Measurements from ENCODE around the gene PHACTR3. TPM values are rescaled to one million over a fixed set of nuclear protein-coding genes. Genes with fewer than 3 reads are reported as not detected.

The PHACTR3 gene
- total and polyA plus RNA-seq, 2 donors (not counting 3 experiments of a cell fraction or from before 2014, with no cell fraction given): not detected

- dilution Hi-C loops (cut with MboI; ENCODE audit: extremely low pct_ligation_motif_present, low sequenced_read_pairs) (no loop called here), intact Hi-C loops (cut with micrococcal nuclease) (no loop called here)
- no peak overlapping the region for H2AFZ ChIP-seq (ENCODE audit: low read depth, low read length)
- BruUV-seq (replicated peaks): no TSS peak
- ChIA-PET POLR2A (no interaction called here), CTCF (no interaction called here)
- no peaks in the 10 kb centered on the region for H3K36me3 ChIP-seq (ENCODE audit: control insufficient read depth in 2 of 2, extremely low read depth in 1 of 2, insufficient read depth in 2 of 2, low read length in 2 of 2)
- no peaks in the 10 kb centered on the region for H3K27me3 ChIP-seq (ENCODE audit: control insufficient read depth in 2 of 2, insufficient read depth in 2 of 2, low read length in 2 of 2)
- no peaks in the 10 kb centered on the region for H3K79me2 ChIP-seq (ENCODE audit: control insufficient read depth, insufficient read depth, low read length)
- TF ChIP-seq EZH2 (IDR thresholded peaks at IDR 0.05; ENCODE audit: borderline replicate concordance, low read depth, low read length, severe bottlenecking) (no peak), POLR2AphosphoS5 (IDR thresholded peaks at IDR 0.05; ENCODE audit: insufficient read depth, low read depth, low read length) (no peak), MAX (IDR thresholded peaks at IDR 0.05; ENCODE audit: insufficient read depth, insufficient read length) (no peak), JUN (IDR thresholded peaks at IDR 0.05; ENCODE audit: borderline replicate concordance, insufficient read depth, insufficient read length, low read depth) (no peak), MYC (IDR thresholded peaks at IDR 0.05; ENCODE audit: low read depth, low read length) (no peak), POLR2A (IDR thresholded peaks at IDR 0.05; ENCODE audit: low read depth, low read length) (no peak), GATA2 (IDR thresholded peaks at IDR 0.05; ENCODE audit: insufficient read depth, insufficient read length, low read depth, low read length) (no peak), FOS (IDR thresholded peaks at IDR 0.05; ENCODE audit: borderline replicate concordance, insufficient read depth, low read length) (no peak)
- TF ChIP-seq, protein P1, sequence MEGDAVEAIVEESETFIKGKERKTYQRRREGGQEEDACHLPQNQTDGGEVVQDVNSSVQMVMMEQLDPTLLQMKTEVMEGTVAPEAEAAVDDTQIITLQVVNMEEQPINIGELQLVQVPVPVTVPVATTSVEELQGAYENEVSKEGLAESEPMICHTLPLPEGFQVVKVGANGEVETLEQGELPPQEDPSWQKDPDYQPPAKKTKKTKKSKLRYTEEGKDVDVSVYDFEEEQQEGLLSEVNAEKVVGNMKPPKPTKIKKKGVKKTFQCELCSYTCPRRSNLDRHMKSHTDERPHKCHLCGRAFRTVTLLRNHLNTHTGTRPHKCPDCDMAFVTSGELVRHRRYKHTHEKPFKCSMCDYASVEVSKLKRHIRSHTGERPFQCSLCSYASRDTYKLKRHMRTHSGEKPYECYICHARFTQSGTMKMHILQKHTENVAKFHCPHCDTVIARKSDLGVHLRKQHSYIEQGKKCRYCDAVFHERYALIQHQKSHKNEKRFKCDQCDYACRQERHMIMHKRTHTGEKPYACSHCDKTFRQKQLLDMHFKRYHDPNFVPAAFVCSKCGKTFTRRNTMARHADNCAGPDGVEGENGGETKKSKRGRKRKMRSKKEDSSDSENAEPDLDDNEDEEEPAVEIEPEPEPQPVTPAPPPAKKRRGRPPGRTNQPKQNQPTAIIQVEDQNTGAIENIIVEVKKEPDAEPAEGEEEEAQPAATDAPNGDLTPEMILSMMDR (IDR thresholded peaks at IDR 0.05; ENCODE audit: extremely low read depth in 1 of 2, insufficient read depth in 1 of 2, low read depth in 1 of 2, low read length in 2 of 2): no peak
- FAIRE-seq (no peak), DNase-seq (ENCODE audit: low read depth, low spot score) (no peak)
- no peak overlapping the region for H3K4me3 ChIP-seq (replicated peaks in 1 of 3; ENCODE audit: insufficient read depth in 1 of 3, low read depth in 1 of 3, low read length in 3 of 3)
- no peaks in the 10 kb centered on the region for H3K9me1 ChIP-seq (replicated peaks; ENCODE audit: control insufficient read depth, extremely low read depth, insufficient read depth, low read length)
- H3K4me2 ChIP-seq (ENCODE audit: insufficient read depth, low read length): no peak overlapping the region
- no peaks in the 10 kb centered on the region for H3K4me1 ChIP-seq (ENCODE audit: control insufficient read depth, extremely low read depth, insufficient read depth, low read length)
- H3K9me3 ChIP-seq (replicated peaks; ENCODE audit: control insufficient read depth, insufficient read depth, low read length): peaks cover 2% of the 10 kb centered on the region
- no peak overlapping the region for H3K9ac ChIP-seq (replicated peaks; ENCODE audit: extremely low read depth, insufficient read depth, low read length)
- no peaks in the 10 kb centered on the region for H4K20me1 ChIP-seq (replicated peaks; ENCODE audit: control insufficient read depth, extremely low read depth, insufficient read depth, low read length)
- H3K27ac ChIP-seq (ENCODE audit: insufficient read depth, low read depth, low read length): no peak overlapping the region
Observed at GRCh38 chr20:59804347-59804746, 200.0 kb downstream of the PHACTR3 start.
